Stomach (tissue), 4 donors: ENCODE data around the gene DOCK9.

Experiments
- CTCF ChIP-seq, 7 experiments: fragments of 450-650 bp in 4 of 7; fragments of 200-600 bp in 3 of 7; sonication (generic) in 3 of 7; IDR thresholded peaks; one replicate each; pipeline ENCODE4 v1.5.1; 2016 to 2019; ENCODE audit warnings: antibody characterized with exemption in 7 of 7, control low read depth in 2 of 7, mild to moderate bottlenecking in 1 of 7
- EP300 ChIP-seq: sonication (generic); formaldehyde crosslinking; IDR thresholded peaks from one replicate; pipeline ENCODE4 v1.6.1; 2017; ENCODE audit warnings: antibody characterized with exemption
- POLR2AphosphoS5 ChIP-seq, 3 donors: sonication (generic); formaldehyde crosslinking; IDR thresholded peaks; one replicate each; pipeline ENCODE4 v1.6.1; 2016; ENCODE audit warnings: antibody characterized with exemption in 3 of 3

- TF ChIP-seq CTCF (IDR thresholded peaks at IDR 0.05) (no peak), POLR2AphosphoS5 (IDR thresholded peaks at IDR 0.05) (no peak), EP300 (no peak)
Observed at GRCh38 chr13:99002172-99002710, 24.4 kb upstream of the DOCK9 start.
